HCT116 (cell line): ENCODE measurements around the gene ADAMTS14. TPM values are rescaled to one million over a fixed set of nuclear protein-coding genes. Genes with fewer than 3 reads are reported as not detected.

ENCODE experiments used
- ATAC-seq: fragments of 200-7000 bp; cut with Tn5 transposase; 2 replicates; pipeline ENCODE4 v1.9.1; 2020; ENCODE audit warnings: mild to moderate bottlenecking, moderate library complexity
- BruUV-seq: library from RNA; stranded (reverse); fragments of 400-500 nt; replicated peaks from 2 replicates; lab custom pipeline; 2021; lab: Mats Ljungman, UMichigan
- CTCF ChIA-PET: fragments of 300-600 bp; sonication (Branson Sonifier 250); formaldehyde crosslinking; loops from one replicate; lab custom pipeline; 2021; ENCODE audit warnings: antibody characterized with exemption; lab: Charles Lee
- POLR2A ChIA-PET: fragments of 300-600, 350-600 bp; sonication (Branson Sonifier 250); formaldehyde crosslinking; loops from one replicate; lab custom pipeline; 2021; ENCODE audit warnings: antibody characterized with exemption; lab: Charles Lee
- RAD21 ChIA-PET, 2 experiments: fragments of 300-600 bp; sonication (Branson Sonifier 250); formaldehyde crosslinking; loops; one replicate each; lab custom pipeline; 2023; ENCODE audit warnings: low total read pairs in 2 of 2; ENCODE audit not compliant: uncharacterized antibody in 2 of 2, unreplicated experiment in 2 of 2, low non-redundant PET in 1 of 2; lab: Charles Lee
- DNase-seq: peaks from one replicate; pipeline ENCODE4 v3.0.0-alpha.2; 2010; ENCODE audit warnings: low read depth, low spot score
- H2AFZ ChIP-seq: fragments of 200-600 bp; shearing (Covaris generic), sonication (generic); 2 replicates; pipeline ENCODE4 v1.6.1; 2017; ENCODE audit warnings: low read depth, mixed run types, mixed read lengths, antibody characterized with exemption, low read length; ENCODE audit not compliant: poor library complexity, severe bottlenecking
- H3K27ac ChIP-seq: 2 replicates; pipeline ENCODE4 v1.5.1; 2012; ENCODE audit warnings: low read depth, low read length
- H3K27me3 ChIP-seq: fragments of 200-600 bp; sonication (generic); 2 replicates; pipeline ENCODE4 v1.6.1; 2016; ENCODE audit warnings: mixed run types, low read length, mixed read lengths; ENCODE audit not compliant: insufficient read depth
- H3K36me3 ChIP-seq, 2 experiments: fragments of 200-500 bp in 1 of 2; fragments of 200-600 bp in 1 of 2; sonication (Bioruptor generic) in 1 of 2; sonication (generic) in 1 of 2; 2 replicates each; pipeline versions ENCODE4 v1.5.1 to v1.6.1; 2014 to 2016; ENCODE audit warnings: low read length in 2 of 2, inconsistent platforms in 1 of 2, mixed read lengths in 1 of 2, mixed run types in 1 of 2; ENCODE audit not compliant: insufficient read depth in 2 of 2, control insufficient read depth in 1 of 2
- H3K4me1 ChIP-seq, 2 experiments: fragments of 200-600 bp in 1 of 2; sonication (generic) in 1 of 2; 2 replicates each; pipeline versions ENCODE4 v1.5.1 to v1.6.1; 2012 to 2017; ENCODE audit warnings: low read length in 2 of 2, inconsistent platforms in 1 of 2, mild to moderate bottlenecking in 1 of 2, mixed read lengths in 1 of 2, mixed run types in 1 of 2, moderate library complexity in 1 of 2; ENCODE audit not compliant: insufficient read depth in 2 of 2, control insufficient read depth in 1 of 2
- H3K4me2 ChIP-seq: fragments of 200-600 bp; sonication (generic); 2 replicates; pipeline ENCODE4 v1.6.1; 2017; ENCODE audit warnings: mixed run types, low read length, mixed read lengths
- H3K4me3 ChIP-seq, 2 experiments: fragments of 200-600 bp in 1 of 2; sonication (generic) in 1 of 2; replicated peaks in 1 of 2; 2 replicates each; pipeline ENCODE4 v1.5.1; 2011 to 2016; ENCODE audit warnings: low read length in 2 of 2, control low read depth in 1 of 2, low read depth in 1 of 2, mild to moderate bottlenecking in 1 of 2, mixed read lengths in 1 of 2, mixed run types in 1 of 2
- H3K79me2 ChIP-seq: fragments of 200-600 bp; sonication (generic); 2 replicates; pipeline ENCODE4 v1.6.1; 2017; ENCODE audit warnings: mild to moderate bottlenecking, mixed run types, low read length, moderate library complexity, mixed read lengths; ENCODE audit not compliant: insufficient read depth
- H3K9ac ChIP-seq: fragments of 200-600 bp; sonication (generic); 2 replicates; pipeline ENCODE4 v1.6.1; 2016; ENCODE audit warnings: low read length, mixed read lengths
- H3K9me2 ChIP-seq: fragments of 200-600 bp; sonication (generic), shearing (Covaris generic); 2 replicates; pipeline ENCODE4 v1.6.1; 2017; ENCODE audit warnings: mixed run types, mild to moderate bottlenecking, moderate library complexity; ENCODE audit not compliant: insufficient read depth
- H3K9me3 ChIP-seq, 2 experiments: fragments of 200-500 bp in 1 of 2; fragments of 200-600 bp in 1 of 2; sonication (Bioruptor generic) in 1 of 2; sonication (generic) in 1 of 2; 2 replicates each; pipeline ENCODE4 v1.6.1; 2014 to 2017; ENCODE audit warnings: low read length in 2 of 2, mixed read lengths in 2 of 2, inconsistent platforms in 1 of 2, low read depth in 1 of 2, mild to moderate bottlenecking in 1 of 2, mixed run types in 1 of 2, moderate library complexity in 1 of 2; ENCODE audit not compliant: control insufficient read depth in 1 of 2, insufficient read depth in 1 of 2
- H4K20me1 ChIP-seq: fragments of 200-600 bp; sonication (generic), shearing (Covaris generic); 2 replicates; pipeline ENCODE4 v1.6.1; 2017; ENCODE audit warnings: mixed run types, mild to moderate bottlenecking, moderate library complexity; ENCODE audit not compliant: insufficient read depth
- CBX3 ChIP-seq: IDR thresholded peaks from 2 replicates; pipeline ENCODE4 v1.6.1; 2012; ENCODE audit warnings: low read depth
- EGR1 ChIP-seq: IDR thresholded peaks from 2 replicates; pipeline ENCODE4 v1.6.1; 2012; ENCODE audit warnings: low read depth
- EZH2 ChIP-seq: fragments of 200-600 bp; sonication (generic); IDR thresholded peaks from 2 replicates; pipeline ENCODE4 v1.6.1; 2017; ENCODE audit warnings: antibody characterized with exemption, mixed run types
- FOSL1 ChIP-seq: IDR thresholded peaks from 2 replicates; pipeline ENCODE4 v1.6.1; 2012; ENCODE audit warnings: low read depth
- JUND ChIP-seq: IDR thresholded peaks from 2 replicates; pipeline ENCODE4 v1.6.1; 2012
- POLR2A ChIP-seq: IDR thresholded peaks from 2 replicates; pipeline ENCODE4 v1.7.0; 2011; ENCODE audit warnings: borderline replicate concordance; ENCODE audit not compliant: insufficient read depth, insufficient read length; ENCODE audit errors: extremely low read depth
- RAD21 ChIP-seq: IDR thresholded peaks from 2 replicates; pipeline ENCODE4 v1.6.1; 2012; ENCODE audit warnings: low read depth, mild to moderate bottlenecking
- SIN3A ChIP-seq: IDR thresholded peaks from 2 replicates; pipeline ENCODE4 v1.6.1; 2012; ENCODE audit warnings: low read depth
- SRF ChIP-seq: IDR thresholded peaks from 2 replicates; pipeline ENCODE4 v1.6.1; 2012; ENCODE audit warnings: low read depth
- TCF7L2 ChIP-seq: IDR thresholded peaks from 2 replicates; pipeline ENCODE4 v1.7.0; 2011; ENCODE audit warnings: borderline replicate concordance, inconsistent platforms; ENCODE audit not compliant: insufficient read depth, insufficient read length; ENCODE audit errors: extremely low read depth
- intact Hi-C: fragments of 100-400 bp; cut with micrococcal nuclease; formaldehyde crosslinking; loops from 2 replicates; pipeline ENCODE4 v1.10.0; 2022
- total RNA-seq: library from RNA; stranded (reverse); gene quantifications from one replicate; pipeline ENCODE4 v1.2.1, GENCODE V29; 2021; ENCODE audit not compliant: unreplicated experiment
- TF ChIP-seq, protein P1 (sequence below), 3 experiments: fragments of 200-600 bp in 1 of 3; sonication (generic) in 1 of 3; IDR thresholded peaks in 2 of 3; conservative IDR thresholded peaks in 1 of 3; 2 replicates each; pipeline ENCODE4 v1.5.1; 2012 to 2017; ENCODE audit warnings: low read depth in 2 of 3, low read length in 2 of 3, antibody characterized with exemption in 1 of 3, borderline replicate concordance in 1 of 3, control low read depth in 1 of 3, mild to moderate bottlenecking in 1 of 3, mixed read lengths in 1 of 3, mixed run types in 1 of 3, moderate library complexity in 1 of 3; ENCODE audit not compliant: insufficient read depth in 1 of 3
- TF ChIP-seq, protein P2 (sequence below): IDR thresholded peaks from 2 replicates; pipeline ENCODE4 v1.6.1; 2012
- TF ChIP-seq, protein P3 (sequence below): IDR thresholded peaks from 2 replicates; pipeline ENCODE4 v1.6.1; 2012

The ADAMTS14 gene
- total RNA-seq, 1 experiment from 2014 or later = 13.2 TPM

DNA sequence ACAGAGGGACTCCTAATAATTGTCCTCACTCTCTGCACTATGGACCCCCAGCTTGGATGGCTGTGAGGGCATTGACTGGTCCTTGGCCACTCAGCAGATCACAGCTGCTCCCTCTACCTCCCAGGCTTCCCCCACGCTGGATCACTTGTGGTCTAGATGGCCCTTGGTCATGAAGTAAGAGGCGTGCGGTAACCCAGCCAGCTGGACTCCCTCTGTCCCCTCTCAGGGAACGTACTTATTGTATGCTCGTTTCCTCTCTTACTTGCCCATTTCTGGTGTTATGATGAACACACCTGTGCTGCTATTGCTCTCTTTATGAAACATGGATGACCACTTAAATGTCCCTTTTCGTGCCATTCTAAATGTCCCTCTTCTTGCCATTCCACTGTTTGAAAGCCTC is 19.3 kb downstream of the ADAMTS14 start (continued):
- no peak for TF ChIP-seq TCF7L2
- TF ChIP-seq RAD21 = no peak
- no peak for TF ChIP-seq EGR1
- TF ChIP-seq, all 23 proteins: peak for 0

DNA sequence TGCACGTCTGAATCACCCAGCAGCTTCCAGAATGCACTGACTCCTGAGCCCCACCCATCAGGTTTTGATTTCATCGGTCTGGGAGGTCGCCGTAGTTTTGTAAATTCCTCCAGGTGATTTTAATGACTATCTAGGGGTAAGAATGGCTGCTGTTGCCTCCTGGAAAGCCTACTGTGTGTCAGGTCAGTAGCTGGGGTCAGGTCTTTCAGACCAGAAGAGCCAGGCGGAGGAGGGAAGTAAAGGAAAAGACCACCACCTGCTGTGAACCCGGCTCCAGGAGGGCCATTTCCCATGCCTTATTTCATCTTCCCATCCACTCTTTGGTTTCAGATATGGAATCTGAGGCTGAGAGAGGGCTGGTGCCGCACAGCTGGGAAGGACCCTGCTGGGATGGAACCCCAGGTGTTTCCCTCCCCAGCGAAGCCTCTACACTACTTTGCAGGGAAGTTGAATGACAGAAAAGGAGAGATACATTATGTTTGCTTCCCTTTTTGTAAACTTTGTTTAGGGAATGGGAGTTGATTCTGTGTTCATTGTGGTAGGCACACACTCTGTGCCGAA is 19.8 kb downstream of the ADAMTS14 start:
- Histone ChIP-seq H3K9me2 (no peaks in the 10 kb centered on the region), H3K9ac (no peak overlapping the region), H3K36me3 (peaks cover 0 to 3% of the 10 kb centered on the region in 2 experiments; a peak in 1 of 4 replicates), H2AFZ (no peak overlapping the region), H3K27ac (no peak overlapping the region), H3K27me3 (no peaks in the 10 kb centered on the region), H3K9me3 (no peaks in the 10 kb centered on the region), H3K4me1 (peaks cover 0 to 33% of the 10 kb centered on the region in 2 experiments), H3K79me2 (peaks cover 4% of the 10 kb centered on the region; the same call in 1 of the 2 replicates), H3K4me3 (no peak overlapping the region), H4K20me1 (no peaks in the 10 kb centered on the region), H3K4me2 (no peak overlapping the region)
- TF ChIP-seq, protein P1, sequence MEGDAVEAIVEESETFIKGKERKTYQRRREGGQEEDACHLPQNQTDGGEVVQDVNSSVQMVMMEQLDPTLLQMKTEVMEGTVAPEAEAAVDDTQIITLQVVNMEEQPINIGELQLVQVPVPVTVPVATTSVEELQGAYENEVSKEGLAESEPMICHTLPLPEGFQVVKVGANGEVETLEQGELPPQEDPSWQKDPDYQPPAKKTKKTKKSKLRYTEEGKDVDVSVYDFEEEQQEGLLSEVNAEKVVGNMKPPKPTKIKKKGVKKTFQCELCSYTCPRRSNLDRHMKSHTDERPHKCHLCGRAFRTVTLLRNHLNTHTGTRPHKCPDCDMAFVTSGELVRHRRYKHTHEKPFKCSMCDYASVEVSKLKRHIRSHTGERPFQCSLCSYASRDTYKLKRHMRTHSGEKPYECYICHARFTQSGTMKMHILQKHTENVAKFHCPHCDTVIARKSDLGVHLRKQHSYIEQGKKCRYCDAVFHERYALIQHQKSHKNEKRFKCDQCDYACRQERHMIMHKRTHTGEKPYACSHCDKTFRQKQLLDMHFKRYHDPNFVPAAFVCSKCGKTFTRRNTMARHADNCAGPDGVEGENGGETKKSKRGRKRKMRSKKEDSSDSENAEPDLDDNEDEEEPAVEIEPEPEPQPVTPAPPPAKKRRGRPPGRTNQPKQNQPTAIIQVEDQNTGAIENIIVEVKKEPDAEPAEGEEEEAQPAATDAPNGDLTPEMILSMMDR (IDR thresholded peaks at IDR 0.05 in 2 of 3, conservative IDR thresholded peaks at IDR 0.05 in 1 of 3; ENCODE audit: borderline replicate concordance in 1 of 3, insufficient read depth in 1 of 3, low read depth in 2 of 3, low read length in 2 of 3) = no peak
- TF ChIP-seq, protein P2, sequence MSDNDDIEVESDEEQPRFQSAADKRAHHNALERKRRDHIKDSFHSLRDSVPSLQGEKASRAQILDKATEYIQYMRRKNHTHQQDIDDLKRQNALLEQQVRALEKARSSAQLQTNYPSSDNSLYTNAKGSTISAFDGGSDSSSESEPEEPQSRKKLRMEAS = no peak
- no peak for TF ChIP-seq JUND
- no peak for TF ChIP-seq FOSL1
- TF ChIP-seq SRF = no peak
- no peak for TF ChIP-seq CBX3
- no peak for TF ChIP-seq POLR2A
- no peak for TF ChIP-seq EZH2
- TF ChIP-seq, protein P3, sequence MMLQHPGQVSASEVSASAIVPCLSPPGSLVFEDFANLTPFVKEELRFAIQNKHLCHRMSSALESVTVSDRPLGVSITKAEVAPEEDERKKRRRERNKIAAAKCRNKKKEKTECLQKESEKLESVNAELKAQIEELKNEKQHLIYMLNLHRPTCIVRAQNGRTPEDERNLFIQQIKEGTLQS = no peak
- TF ChIP-seq SIN3A = no peak
- intact Hi-C loops = no loop called here
- no peak for DNase-seq
- BruUV-seq = no TSS peak
- ChIA-PET RAD21 (no interaction called here), CTCF (no interaction called here), POLR2A (no interaction called here)
- no peak for ATAC-seq
